Measurements from ENCODE around the gene CLDN9.

The CLDN9 gene

GRCh38 chr16:3001316-3001715, 11.4 kb upstream of the CLDN9 start:
- no peak for DNase-seq
- Mint-ChIP-seq H3K27me3 (peaks cover 8% of the 10 kb centered on the region), H3K9me3 (no peaks in the 10 kb centered on the region), H3K36me3 (ENCODE audit: low read depth) (no peaks in the 10 kb centered on the region), H3K4me3 (no peak overlapping the region), H3K27ac (no peak overlapping the region), H3K4me1 (ENCODE audit: low read depth) (peaks cover 3% of the 10 kb centered on the region)

- Mint-ChIP-seq H3K27me3 (peaks cover 13% of the 10 kb centered on the region), H3K36me3 (ENCODE audit: low read depth) (no peaks in the 10 kb centered on the region), H3K9me3 (no peaks in the 10 kb centered on the region), H3K27ac (peak overlapping the region; percentile 52), H3K4me1 (ENCODE audit: low read depth) (peaks cover 23% of the 10 kb centered on the region), H3K4me3 (peak overlapping the region; percentile 44)
- DNase-seq: peak; percentile 95
Observed at GRCh38 chr16:3003582-3004270, 9.0 kb upstream of the CLDN9 start.

DNA sequence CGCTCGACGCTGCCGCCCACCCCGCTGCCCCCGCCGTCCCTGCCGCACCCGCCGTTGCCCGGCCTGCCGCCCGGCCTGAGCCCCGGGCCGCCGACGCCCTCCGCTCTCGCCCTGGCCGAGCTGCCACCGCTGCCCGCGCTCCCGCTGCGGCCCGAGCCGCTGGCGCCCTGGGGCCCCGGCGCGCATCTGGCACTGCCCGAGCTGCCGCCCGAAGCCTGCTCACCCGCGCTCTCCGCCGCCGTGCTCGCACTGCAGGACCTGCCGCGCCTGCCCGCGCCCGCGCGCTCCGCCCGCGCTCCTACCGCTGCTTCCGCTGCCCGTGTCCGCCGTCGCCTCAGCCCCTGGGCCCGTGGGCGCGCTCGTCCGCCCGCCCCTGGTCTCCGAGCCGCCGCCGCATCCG, 8.4 kb upstream of the CLDN9 start:
- Mint-ChIP-seq H3K4me3 (no peak overlapping the region), H3K9me3 (no peaks in the 10 kb centered on the region), H3K36me3 (ENCODE audit: low read depth) (no peaks in the 10 kb centered on the region), H3K27me3 (peaks cover 10% of the 10 kb centered on the region), H3K4me1 (ENCODE audit: low read depth) (peaks cover 26% of the 10 kb centered on the region), H3K27ac (no peak overlapping the region)
- DNase-seq: no peak

DNA sequence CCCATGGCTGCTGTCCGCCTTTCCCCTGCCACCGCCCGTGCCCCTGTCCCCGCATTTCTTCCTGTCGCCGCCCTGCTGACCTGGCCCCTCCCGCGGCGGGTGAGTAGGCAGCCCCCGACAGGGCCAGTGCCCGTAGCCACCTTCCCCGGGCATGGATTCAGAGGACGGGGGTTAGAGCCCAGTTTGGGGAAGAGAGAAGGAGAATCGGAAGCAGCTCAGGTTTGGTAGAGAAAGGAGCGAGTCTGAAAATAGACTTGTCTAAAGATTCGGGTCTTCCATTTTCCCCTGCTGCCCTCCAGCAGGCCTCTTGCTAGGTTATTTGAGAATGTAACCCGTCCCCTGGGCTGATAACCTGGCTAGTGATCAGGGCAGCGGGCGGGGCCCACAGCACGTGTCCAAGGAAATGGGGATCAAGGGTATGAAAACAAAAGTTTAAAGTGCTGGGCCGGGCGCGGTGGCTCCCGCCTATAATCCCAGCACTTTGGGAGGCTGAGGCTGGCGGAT, 7.9 kb upstream of the CLDN9 start:
- DNase-seq: no peak
- Mint-ChIP-seq H3K4me1 (ENCODE audit: low read depth) (peaks cover 26% of the 10 kb centered on the region), H3K36me3 (ENCODE audit: low read depth) (no peaks in the 10 kb centered on the region), H3K27me3 (peaks cover 10% of the 10 kb centered on the region), H3K9me3 (no peaks in the 10 kb centered on the region), H3K27ac (no peak overlapping the region), H3K4me3 (peak overlapping the region; percentile 63)

DNA sequence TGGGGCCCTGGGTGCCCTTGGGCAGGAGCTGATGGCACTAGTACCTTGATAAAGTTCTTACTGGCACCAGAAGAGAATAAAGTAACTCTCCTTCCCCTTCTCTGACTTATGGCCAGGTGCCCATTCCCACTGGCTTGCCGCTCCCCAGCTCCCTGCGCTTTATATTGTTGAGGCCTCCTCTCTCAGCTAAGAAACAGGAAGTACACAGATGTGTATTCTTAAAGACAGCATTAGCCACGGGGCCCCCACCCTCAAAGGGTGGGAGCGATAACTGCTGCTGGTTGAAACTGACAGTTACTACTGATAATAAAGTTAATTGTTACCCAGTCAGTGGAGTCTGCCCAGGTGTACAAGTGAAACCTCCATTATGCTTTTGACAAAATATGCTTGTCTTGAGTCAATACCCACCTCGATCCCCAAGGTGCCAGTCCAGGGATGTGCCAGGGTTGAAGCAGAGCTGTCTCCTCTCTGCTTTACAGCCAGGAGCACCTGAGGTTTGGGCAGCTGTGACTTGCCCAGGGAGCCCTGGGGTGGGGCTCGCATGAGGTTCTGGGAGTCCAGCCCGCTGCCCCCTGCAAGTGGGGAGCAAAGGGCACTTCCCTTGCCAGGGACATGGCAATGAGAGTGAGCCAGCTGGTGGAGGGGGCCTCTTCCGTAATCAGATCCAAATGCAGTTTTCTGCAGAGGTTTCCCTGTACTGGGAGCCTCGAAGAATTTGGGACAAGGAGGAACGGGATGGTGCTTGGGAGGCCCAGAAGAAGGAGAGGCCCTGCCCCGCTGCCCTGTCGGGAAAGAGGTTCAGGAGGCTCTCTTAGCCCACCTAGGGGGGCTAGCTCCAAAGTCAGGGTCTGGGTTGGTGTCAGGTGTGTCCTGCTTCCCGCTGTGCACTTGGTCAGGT, 5.4 kb upstream of the CLDN9 start:
- Mint-ChIP-seq H3K36me3 (ENCODE audit: low read depth) (no peaks in the 10 kb centered on the region), H3K4me3 (no peak overlapping the region), H3K27me3 (peaks cover 14% of the 10 kb centered on the region), H3K27ac (no peak overlapping the region), H3K9me3 (no peaks in the 10 kb centered on the region), H3K4me1 (ENCODE audit: low read depth) (peaks cover 26% of the 10 kb centered on the region)
- DNase-seq: no peak

GRCh38 chr16:3007957-3008689, 4.6 kb upstream of the CLDN9 start:
- Mint-ChIP-seq H3K4me3 (no peak overlapping the region), H3K27ac (no peak overlapping the region), H3K4me1 (ENCODE audit: low read depth) (peaks cover 30% of the 10 kb centered on the region), H3K36me3 (ENCODE audit: low read depth) (no peaks in the 10 kb centered on the region), H3K9me3 (no peaks in the 10 kb centered on the region), H3K27me3 (peaks cover 21% of the 10 kb centered on the region)
- no peak for DNase-seq

DNA sequence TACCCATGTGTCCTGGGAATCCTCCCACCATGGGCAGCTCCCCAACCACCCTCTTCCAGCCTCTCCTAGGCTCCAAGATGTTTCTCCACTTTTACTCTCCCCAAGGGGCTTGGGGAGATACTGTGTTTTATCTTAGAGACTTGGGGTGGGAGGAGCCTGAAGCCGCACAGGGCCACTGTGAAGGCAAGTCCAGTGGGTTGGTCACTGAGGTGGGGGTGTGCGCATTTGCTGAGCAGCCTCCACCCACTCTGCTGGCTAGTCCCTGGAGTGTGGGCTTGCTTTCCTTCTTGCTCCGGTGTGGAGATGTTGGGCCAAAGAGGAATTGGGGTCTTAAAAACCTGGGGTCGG, 4.1 kb upstream of the CLDN9 start:
- Mint-ChIP-seq H3K36me3 (ENCODE audit: low read depth) (no peaks in the 10 kb centered on the region), H3K27ac (no peak overlapping the region), H3K4me3 (no peak overlapping the region), H3K4me1 (ENCODE audit: low read depth) (peaks cover 30% of the 10 kb centered on the region), H3K9me3 (no peaks in the 10 kb centered on the region), H3K27me3 (peaks cover 21% of the 10 kb centered on the region)
- no peak for DNase-seq

GRCh38 chr16:3009568-3010390, 2.9 kb upstream of the CLDN9 start:
- Mint-ChIP-seq H3K9me3 (no peaks in the 10 kb centered on the region), H3K4me1 (ENCODE audit: low read depth) (peaks cover 29% of the 10 kb centered on the region), H3K36me3 (ENCODE audit: low read depth) (no peaks in the 10 kb centered on the region), H3K27me3 (peaks cover 25% of the 10 kb centered on the region), H3K27ac (no peak overlapping the region), H3K4me3 (no peak overlapping the region)
- DNase-seq: no peak

DNA sequence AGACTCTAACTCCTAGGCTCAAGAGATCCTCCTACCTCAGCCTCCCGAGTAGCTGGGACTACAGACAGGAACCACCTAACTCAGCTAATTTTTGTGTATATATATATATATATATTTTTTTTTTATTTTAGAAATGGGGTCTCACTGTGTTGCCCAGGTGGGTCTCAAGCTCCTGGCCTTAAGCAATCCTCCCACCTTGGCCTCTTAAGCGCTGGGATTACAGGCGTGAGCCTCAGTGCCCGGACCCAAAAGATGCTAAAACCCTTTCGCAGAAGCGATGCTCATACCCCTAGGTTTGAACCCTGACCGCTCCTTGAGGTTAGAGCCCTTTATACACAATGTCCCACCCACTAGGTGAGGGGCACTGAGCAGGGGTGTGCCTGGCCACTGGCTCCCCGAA, 2.2 kb upstream of the CLDN9 start:
- Mint-ChIP-seq H3K27ac (no peak overlapping the region), H3K27me3 (peaks cover 23% of the 10 kb centered on the region), H3K9me3 (no peaks in the 10 kb centered on the region), H3K36me3 (ENCODE audit: low read depth) (no peaks in the 10 kb centered on the region), H3K4me1 (ENCODE audit: low read depth) (peaks cover 27% of the 10 kb centered on the region), H3K4me3 (no peak overlapping the region)
- DNase-seq: no peak

DNA sequence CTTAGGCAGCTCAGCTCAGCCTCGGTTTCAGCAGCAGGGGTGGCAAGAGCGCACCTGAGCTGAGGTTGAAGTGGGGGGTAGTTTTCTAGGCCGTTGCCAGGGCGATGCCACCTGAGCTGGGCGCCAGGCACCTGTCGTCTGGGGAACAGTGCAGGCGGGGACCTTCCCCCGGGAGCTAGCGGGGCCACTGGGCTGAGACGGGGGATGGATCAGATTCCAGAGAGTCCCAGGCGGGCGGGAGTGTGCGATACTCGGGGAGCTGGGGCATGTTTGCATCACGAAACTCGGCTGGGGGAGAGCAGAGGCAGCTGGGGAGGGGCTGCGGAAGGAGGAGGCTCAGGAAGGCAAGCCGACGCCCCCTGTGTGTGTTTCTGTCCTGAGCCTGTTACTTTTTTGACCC, 477 bp upstream of the CLDN9 start:
- DNase-seq: no peak
- peaks cover 21% of the 10 kb centered on the region for H3K4me1 Mint-ChIP-seq (ENCODE audit: low read depth)
- no peaks in the 10 kb centered on the region for H3K36me3 Mint-ChIP-seq (ENCODE audit: low read depth)
- H3K4me3 Mint-ChIP-seq: no peak overlapping the region
- no peaks in the 10 kb centered on the region for H3K9me3 Mint-ChIP-seq
- H3K27ac Mint-ChIP-seq: no peak overlapping the region
- peaks cover 28% of the 10 kb centered on the region for H3K27me3 Mint-ChIP-seq

DNA sequence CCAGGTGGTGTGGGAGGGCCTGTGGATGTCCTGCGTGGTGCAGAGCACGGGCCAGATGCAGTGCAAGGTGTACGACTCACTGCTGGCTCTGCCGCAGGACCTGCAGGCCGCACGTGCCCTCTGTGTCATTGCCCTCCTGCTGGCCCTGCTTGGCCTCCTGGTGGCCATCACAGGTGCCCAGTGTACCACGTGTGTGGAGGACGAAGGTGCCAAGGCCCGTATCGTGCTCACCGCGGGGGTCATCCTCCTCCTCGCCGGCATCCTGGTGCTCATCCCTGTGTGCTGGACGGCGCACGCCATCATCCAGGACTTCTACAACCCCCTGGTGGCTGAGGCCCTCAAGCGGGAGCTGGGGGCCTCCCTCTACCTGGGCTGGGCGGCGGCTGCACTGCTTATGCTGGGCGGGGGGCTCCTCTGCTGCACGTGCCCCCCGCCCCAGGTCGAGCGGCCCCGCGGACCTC, 798 bp downstream of the CLDN9 start:
- Mint-ChIP-seq H3K27me3 (peaks cover 28% of the 10 kb centered on the region), H3K4me1 (ENCODE audit: low read depth) (peaks cover 14% of the 10 kb centered on the region), H3K9me3 (no peaks in the 10 kb centered on the region), H3K4me3 (no peak overlapping the region), H3K36me3 (ENCODE audit: low read depth) (no peaks in the 10 kb centered on the region), H3K27ac (no peak overlapping the region)
- no peak for DNase-seq

DNA sequence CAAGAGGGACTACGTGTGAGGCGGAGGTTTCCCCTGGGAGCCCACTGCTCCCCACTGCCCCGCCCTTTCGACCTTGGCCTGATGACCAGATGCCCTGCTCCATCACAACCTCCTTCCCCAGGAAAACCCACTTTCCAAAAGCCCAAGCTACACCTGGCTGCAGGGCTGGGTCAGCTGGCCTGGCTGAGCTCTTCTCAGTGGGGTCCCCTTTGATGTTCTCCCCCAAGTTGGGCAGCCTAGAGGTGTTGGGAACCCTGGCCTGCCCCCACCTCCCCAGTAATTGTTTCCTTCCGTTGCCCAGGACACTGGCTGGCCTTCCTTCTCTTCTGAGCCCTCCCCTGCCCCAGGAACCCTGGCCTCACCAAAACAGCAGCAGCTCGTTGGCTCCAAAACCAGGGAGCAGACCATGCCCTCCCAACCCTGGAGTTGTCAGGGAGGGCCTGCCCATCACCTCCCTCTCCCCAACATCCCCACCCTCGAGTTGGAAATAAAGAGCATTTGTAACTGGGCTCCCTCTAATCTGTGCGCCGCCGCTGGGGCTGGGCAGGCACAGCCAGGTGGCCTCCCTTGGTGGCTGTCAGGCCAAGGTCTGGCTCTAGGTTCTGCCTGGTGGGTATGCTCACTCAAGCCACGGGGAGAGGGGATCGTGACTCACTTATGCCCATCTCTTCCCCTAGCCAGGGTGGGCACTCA, 1.4 kb downstream of the CLDN9 start:
- no peaks in the 10 kb centered on the region for H3K36me3 Mint-ChIP-seq (ENCODE audit: low read depth)
- H3K9me3 Mint-ChIP-seq: no peaks in the 10 kb centered on the region
- H3K27me3 Mint-ChIP-seq: peaks cover 30% of the 10 kb centered on the region
- peaks cover 11% of the 10 kb centered on the region for H3K4me1 Mint-ChIP-seq (ENCODE audit: low read depth)
- H3K4me3 Mint-ChIP-seq: no peak overlapping the region
- no peak for DNase-seq
- no peak overlapping the region for H3K27ac Mint-ChIP-seq

DNA sequence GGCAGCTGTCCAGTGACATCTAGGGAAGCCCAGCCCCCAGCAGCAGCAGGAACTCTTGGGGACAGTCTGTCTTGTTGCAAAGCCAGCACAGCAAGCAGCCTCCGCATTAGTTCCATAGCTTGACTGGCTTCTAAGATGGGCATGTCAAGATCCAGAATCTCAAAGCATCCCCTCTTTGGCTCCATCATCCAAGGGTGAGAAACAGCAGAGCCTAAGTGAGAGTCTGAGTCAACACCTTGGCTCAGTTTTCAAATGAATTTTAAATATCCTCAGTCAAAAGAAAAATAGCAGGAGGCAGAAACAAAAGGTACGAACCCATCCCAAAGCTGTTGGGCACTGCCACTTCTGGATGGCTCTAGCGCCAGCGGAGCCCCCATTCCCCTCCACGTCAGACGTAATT, 2.2 kb downstream of the CLDN9 start:
- Mint-ChIP-seq H3K36me3 (ENCODE audit: low read depth) (no peaks in the 10 kb centered on the region), H3K4me3 (no peak overlapping the region), H3K27me3 (peaks cover 32% of the 10 kb centered on the region), H3K27ac (no peak overlapping the region), H3K9me3 (no peaks in the 10 kb centered on the region), H3K4me1 (ENCODE audit: low read depth) (peaks cover 16% of the 10 kb centered on the region)
- DNase-seq: no peak

All from activated T-cell treated with anti-CD3 and anti-CD28 coated beads, Interleukin-2, amount 50 U/mL, for 24 hours (primary cell).